Left ventricle myocardium superior (tissue), 1 donor: ENCODE results near the gene TIE1. TPM values are rescaled to one million over a fixed set of nuclear protein-coding genes. Genes with fewer than 3 reads are reported as not detected.

ENCODE experiments used
- ATAC-seq: fragments of 200-7000 bp; cut with Tn5 transposase; one replicate; pipeline ENCODE4 v1.9.1; 2020; ENCODE audit warnings: mild to moderate bottlenecking, moderate library complexity
- DNase-seq: peaks from one replicate; pipeline ENCODE4 v3.0.0-alpha.2; 2020
- intact Hi-C: fragments of 100-400 bp; cut with micrococcal nuclease; formaldehyde crosslinking; loops from one replicate; pipeline ENCODE4 v1.11.0; 2022
- total RNA-seq: library from RNA; stranded (reverse); fragmentation: NEBNext Ultra II Directional; extraction: Animal tissue kit (Norgen Biotek cat#: 25700); gene quantifications from one replicate; pipeline ENCODE4 v1.2.1, GENCODE V29; 2021
- donor health status: DM: no; HTN: yes; CAD: no; lungs with severe emphysema.

The TIE1 gene
- total RNA-seq, 1 donor from 2014 or later = 21.9 TPM

- peak; percentile 46 for ATAC-seq
- intact Hi-C loops = no loop called here
- peak; percentile 68 for DNase-seq
Observed at GRCh38 chr1:43349594-43350306, 49.0 kb downstream of the TIE1 start.

- no peak for ATAC-seq
- intact Hi-C loops = no loop called here
- no peak for DNase-seq
Observed at GRCh38 chr1:43350976-43351375, 50.2 kb downstream of the TIE1 start.

- no peak for ATAC-seq
- intact Hi-C loops = no loop called here
- no peak for DNase-seq
Observed at GRCh38 chr1:43351421-43352350, 50.9 kb downstream of the TIE1 start.

- DNase-seq (no peak), ATAC-seq (no peak)
- intact Hi-C loops = no loop called here
Observed at GRCh38 chr1:43352351-43352705, 51.5 kb downstream of the TIE1 start.

- no peak for ATAC-seq
- intact Hi-C loops = no loop called here
- DNase-seq = no peak
Observed at GRCh38 chr1:43352881-43353280, 52.1 kb downstream of the TIE1 start.

GRCh38 chr1:43354471-43354870 lies 53.7 kb downstream of the TIE1 start:
- DNase-seq (no peak), ATAC-seq (no peak)
- intact Hi-C loops = no loop called here

- no peak for DNase-seq
- ATAC-seq = no peak
- intact Hi-C loops = no loop called here
Observed at GRCh38 chr1:43354936-43355335, 54.2 kb downstream of the TIE1 start.

- ATAC-seq (no peak), DNase-seq (no peak)
- intact Hi-C loops = no loop called here
Observed at GRCh38 chr1:43357251-43357650, 56.5 kb downstream of the TIE1 start.

- peak; percentile 58 for ATAC-seq
- intact Hi-C loops = no loop called here
- no peak for DNase-seq
Observed at GRCh38 chr1:43358121-43358745, 57.5 kb downstream of the TIE1 start.

- intact Hi-C loops = no loop called here
- DNase-seq (peak; percentile 99), ATAC-seq (peak; percentile 98)
Observed at GRCh38 chr1:43358746-43359693, 58.2 kb downstream of the TIE1 start, which contains the start of gene CDC20. TSS of gene CDC20 (plus strand) at chr1:43358981. CDS start at chr1:43359216, 235 bp downstream.

- DNase-seq (no peak), ATAC-seq (no peak)
- intact Hi-C loops = no loop called here
Observed at GRCh38 chr1:43359696-43360095, 58.9 kb downstream of the TIE1 start.

GRCh38 chr1:43360616-43361015 lies 59.8 kb downstream of the TIE1 start:
- no peak for DNase-seq
- intact Hi-C loops = no loop called here
- no peak for ATAC-seq

- no peak for DNase-seq
- intact Hi-C loops = no loop called here
- no peak for ATAC-seq
Observed at GRCh38 chr1:43363283-43363934, 62.6 kb downstream of the TIE1 start.

- no peak for DNase-seq
- intact Hi-C loops = no loop called here
- no peak for ATAC-seq
Observed at GRCh38 chr1:43363935-43364525, 63.2 kb downstream of the TIE1 start.

GRCh38 chr1:43365678-43366077 lies 64.9 kb downstream of the TIE1 start:
- ATAC-seq (no peak), DNase-seq (no peak)
- intact Hi-C loops = no loop called here

- no peak for ATAC-seq
- DNase-seq = peak; percentile 35
- intact Hi-C loops = no loop called here
Observed at GRCh38 chr1:43366179-43366578, 65.4 kb downstream of the TIE1 start.

GRCh38 chr1:43366601-43367025 lies 65.8 kb downstream of the TIE1 start:
- no peak for ATAC-seq
- intact Hi-C loops = no loop called here
- DNase-seq = no peak
